Esophagus squamous epithelium (tissue), 4 donors: ENCODE data around the gene HS2ST1.

Source experiments
- CTCF ChIP-seq, 6 experiments: fragments of 450-650 bp in 4 of 6; fragments of 200-600 bp in 2 of 6; sonication (generic) in 2 of 6; IDR thresholded peaks; one replicate each; pipeline ENCODE4 v1.5.1; 2016 to 2019; ENCODE audit warnings: antibody characterized with exemption in 6 of 6, mild to moderate bottlenecking in 4 of 6, moderate library complexity in 4 of 6
- POLR2A ChIP-seq, 4 donors: fragments of 450-650 bp; IDR thresholded peaks; one replicate each; pipeline ENCODE4 v1.6.1; 2017; ENCODE audit warnings: antibody characterized with exemption in 4 of 4, mild to moderate bottlenecking in 4 of 4, moderate library complexity in 3 of 4

- TF ChIP-seq POLR2A (IDR thresholded peaks at IDR 0.05): no peak
- no peak for TF ChIP-seq CTCF (IDR thresholded peaks at IDR 0.05)
Measured at GRCh38 chr1:87120779-87121178, 206.3 kb downstream of the HS2ST1 start.
